ENCODE results near the gene HAS3.

HAS3 gene

GRCh38 chr16:69079697-69080096 is 25.8 kb upstream of the HAS3 start:
- no peak overlapping the region for H3K4me3 ChIP-seq (ENCODE audit: low read length)

GRCh38 chr16:69083306-69083941 is 22.0 kb upstream of the HAS3 start:
- TF ChIP-seq ZNF274 (IDR thresholded peaks at IDR 0.05; ENCODE audit: low read depth, low read length): no peak
- no peak overlapping the region for H3K4me3 ChIP-seq (ENCODE audit: low read length)

More at GRCh38 chr16:69079697-69080096, 25.8 kb upstream of the HAS3 start:
- no peak for TF ChIP-seq ZNF274 (IDR thresholded peaks at IDR 0.05; ENCODE audit: low read depth, low read length)

GRCh38 chr16:69084289-69084688 is 21.2 kb upstream of the HAS3 start:
- TF ChIP-seq ZNF274 (IDR thresholded peaks at IDR 0.05; ENCODE audit: low read depth, low read length): no peak
- no peak overlapping the region for H3K4me3 ChIP-seq (ENCODE audit: low read length)

- no peak for TF ChIP-seq ZNF274 (IDR thresholded peaks at IDR 0.05; ENCODE audit: low read depth, low read length)
Measured at GRCh38 chr16:69085032-69085695, 20.3 kb upstream of the HAS3 start.

GRCh38 chr16:69087161-69087581 is 18.3 kb upstream of the HAS3 start:
- no peak overlapping the region for H3K4me3 ChIP-seq (ENCODE audit: low read length)
- no peak for TF ChIP-seq ZNF274 (IDR thresholded peaks at IDR 0.05; ENCODE audit: low read depth, low read length)

More at GRCh38 chr16:69085032-69085695, 20.3 kb upstream of the HAS3 start:
- H3K4me3 ChIP-seq (ENCODE audit: low read length): no peak overlapping the region

GRCh38 chr16:69088684-69089083 is 16.8 kb upstream of the HAS3 start:
- TF ChIP-seq ZNF274 (IDR thresholded peaks at IDR 0.05; ENCODE audit: low read depth, low read length): no peak
- no peak overlapping the region for H3K4me3 ChIP-seq (ENCODE audit: low read length)

- H3K4me3 ChIP-seq (ENCODE audit: low read length): no peak overlapping the region
- TF ChIP-seq ZNF274 (IDR thresholded peaks at IDR 0.05; ENCODE audit: low read depth, low read length): no peak
Measured at GRCh38 chr16:69089091-69089910, 16.2 kb upstream of the HAS3 start.

GRCh38 chr16:69093974-69094373 is 11.5 kb upstream of the HAS3 start:
- no peak for TF ChIP-seq ZNF274 (IDR thresholded peaks at IDR 0.05; ENCODE audit: low read depth, low read length)
- H3K4me3 ChIP-seq (ENCODE audit: low read length): no peak overlapping the region

- TF ChIP-seq ZNF274 (IDR thresholded peaks at IDR 0.05; ENCODE audit: low read depth, low read length): no peak
- H3K4me3 ChIP-seq (ENCODE audit: low read length): no peak overlapping the region
Measured at GRCh38 chr16:69094501-69094900, 11.0 kb upstream of the HAS3 start.

- no peak for TF ChIP-seq ZNF274 (IDR thresholded peaks at IDR 0.05; ENCODE audit: low read depth, low read length)
- H3K4me3 ChIP-seq (ENCODE audit: low read length): no peak overlapping the region
Measured at GRCh38 chr16:69095193-69095592, 10.3 kb upstream of the HAS3 start.

- no peak overlapping the region for H3K4me3 ChIP-seq (ENCODE audit: low read length)
- no peak for TF ChIP-seq ZNF274 (IDR thresholded peaks at IDR 0.05; ENCODE audit: low read depth, low read length)
Measured at GRCh38 chr16:69100071-69100691, 5.3 kb upstream of the HAS3 start.

- H3K4me3 ChIP-seq (ENCODE audit: low read length): peak overlapping the region; percentile 62; the same call in 1 of the 2 replicates
- no peak for TF ChIP-seq ZNF274 (IDR thresholded peaks at IDR 0.05; ENCODE audit: low read depth, low read length)
Measured at GRCh38 chr16:69106491-69107315, 1.2 kb downstream of the HAS3 start.

- H3K4me3 ChIP-seq (ENCODE audit: low read length): no peak overlapping the region
- TF ChIP-seq ZNF274 (IDR thresholded peaks at IDR 0.05; ENCODE audit: low read depth, low read length): no peak
Measured at GRCh38 chr16:69107316-69107962, 2.0 kb downstream of the HAS3 start.

All from GM08714 (cell line).